Activated CD4-positive, alpha-beta T cell treated with anti-CD3 and anti-CD28 coated beads, Interleukin-10, Interleukin-2, amounts not matched to agents 100 ng/mL and 50 ng/mL, durations not matched to agents 16 hours and 8 hours (primary cell): ENCODE results near the gene CHIC1.
"Not testable (repeated sequence)": the region's sequence is repeated elsewhere in the genome, so short reads cannot be mapped to it uniquely, and the experiment has no call there.

Experiments
- DNase-seq: peaks from one replicate; pipeline ENCODE4 v3.0.0-alpha.2; 2020

CHIC1 gene

DNA sequence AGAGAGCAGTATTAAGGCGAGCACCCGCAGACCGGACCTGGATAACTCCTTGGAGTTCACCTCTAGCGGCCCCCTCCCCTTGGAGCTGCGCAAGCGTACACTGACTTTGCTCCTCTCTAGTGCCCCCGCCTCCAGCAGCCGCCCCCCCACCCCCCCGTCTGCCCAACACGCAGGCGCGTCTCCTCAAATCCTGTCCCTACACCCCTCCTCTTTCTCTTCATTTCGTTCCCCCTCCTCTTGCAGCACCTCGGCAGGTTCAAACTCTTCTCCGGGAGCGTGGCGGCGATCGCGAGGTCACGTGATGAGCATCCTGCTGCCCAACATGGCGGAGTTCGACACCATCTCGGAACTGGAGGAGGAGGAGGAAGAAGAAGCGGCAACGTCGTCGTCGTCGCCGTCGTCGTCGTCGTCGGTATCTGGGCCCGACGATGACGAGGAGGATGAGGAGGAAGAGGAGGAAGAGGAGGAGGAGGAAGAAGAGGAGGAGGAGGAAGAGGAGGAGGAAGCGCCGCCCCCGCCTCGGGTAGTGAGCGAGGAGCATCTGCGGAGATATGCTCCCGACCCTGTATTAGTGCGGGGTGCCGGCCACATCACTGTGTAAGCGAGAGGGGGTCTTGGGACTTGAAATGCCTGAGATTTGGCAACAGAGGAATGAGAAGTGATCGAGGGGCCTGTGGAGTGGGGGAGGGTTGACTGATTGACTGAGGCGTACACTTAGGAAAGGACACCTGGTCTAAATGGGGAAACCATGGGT is at the start of gene CHIC1:
TSS of gene CHIC1 (plus strand) at position 214 of the 754 bp plus-strand sequence. CDS start at position 302, 88 bp downstream.
- DNase-seq, result peak; percentile 80

DNA sequence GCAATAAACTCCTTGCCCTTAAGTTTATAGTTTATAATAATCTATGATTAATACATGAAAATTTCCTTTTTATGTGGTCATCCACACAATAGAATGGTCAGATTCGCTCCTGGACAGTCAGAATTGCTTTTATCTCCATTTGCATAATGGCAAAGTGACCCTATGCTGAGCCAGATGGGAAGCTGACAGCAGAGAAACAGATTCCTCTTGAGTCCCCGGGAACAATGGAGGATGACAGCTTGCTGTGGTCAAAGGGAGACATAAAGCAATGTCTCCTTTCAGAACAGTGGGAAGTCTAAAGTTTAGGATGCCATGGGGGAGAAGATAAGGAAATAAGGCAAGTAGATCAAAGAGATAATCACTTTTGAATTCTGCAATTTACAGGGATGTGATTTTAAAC is 40.2 kb upstream of the CHIC1 start:
- DNase-seq, result not testable (repeated sequence)

DNA sequence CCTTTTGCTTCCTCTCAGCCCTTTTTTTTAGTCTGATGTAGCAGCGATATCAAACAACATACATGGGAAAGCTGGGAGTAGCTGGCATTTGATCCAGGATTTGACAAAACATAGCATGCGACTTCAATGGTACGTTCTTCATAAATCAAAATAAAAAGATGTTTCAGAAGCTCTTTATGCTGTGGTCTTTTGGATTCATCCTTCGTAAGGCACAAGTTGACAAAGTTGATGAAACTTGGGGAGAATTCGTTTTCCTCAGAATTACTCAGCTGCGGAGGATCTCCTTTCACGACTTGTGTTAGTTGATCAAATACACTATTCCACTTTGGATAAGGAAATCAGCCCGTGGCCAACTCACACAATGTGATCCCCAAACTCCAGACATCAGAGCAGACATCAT is 38.1 kb upstream of the CHIC1 start:
- DNase-seq, result no peak

DNA sequence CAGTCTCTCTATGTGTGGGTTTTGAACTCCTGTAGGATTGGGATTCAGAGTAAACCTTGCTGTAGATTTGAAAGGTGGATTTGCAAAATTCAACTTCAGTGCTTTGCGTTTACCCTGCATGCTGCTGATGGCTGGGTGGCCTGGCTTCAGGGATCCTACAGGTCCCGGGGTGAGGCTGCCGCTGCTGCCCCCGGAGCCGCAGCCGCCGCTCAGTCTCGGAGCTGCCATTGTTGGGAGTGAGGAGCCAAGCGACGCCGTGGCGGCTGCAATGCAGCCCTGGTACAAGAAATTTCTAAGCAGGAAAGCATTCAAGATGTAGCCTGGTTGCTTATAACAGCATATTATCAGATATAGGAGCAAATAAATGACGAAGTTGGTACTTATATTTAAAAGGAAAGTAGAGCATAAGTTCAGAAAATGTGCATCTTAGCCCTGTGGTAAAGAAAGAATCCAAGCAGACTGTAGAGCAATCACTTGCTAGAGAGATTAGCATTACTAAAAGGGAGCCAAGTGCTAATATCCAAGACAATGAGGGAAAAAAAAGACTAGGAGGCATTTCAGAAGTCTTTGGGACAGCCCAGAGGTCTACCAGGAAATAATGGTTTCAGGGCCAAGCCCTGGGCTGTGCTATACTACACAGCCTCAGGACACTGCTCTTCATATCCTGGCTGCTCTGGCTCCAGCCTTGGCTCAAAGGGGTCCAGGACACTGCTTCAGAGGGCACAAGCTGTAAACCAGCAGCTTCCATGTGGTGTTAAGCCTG is 36.9 kb upstream of the CHIC1 start:
- DNase-seq, result no peak

DNA sequence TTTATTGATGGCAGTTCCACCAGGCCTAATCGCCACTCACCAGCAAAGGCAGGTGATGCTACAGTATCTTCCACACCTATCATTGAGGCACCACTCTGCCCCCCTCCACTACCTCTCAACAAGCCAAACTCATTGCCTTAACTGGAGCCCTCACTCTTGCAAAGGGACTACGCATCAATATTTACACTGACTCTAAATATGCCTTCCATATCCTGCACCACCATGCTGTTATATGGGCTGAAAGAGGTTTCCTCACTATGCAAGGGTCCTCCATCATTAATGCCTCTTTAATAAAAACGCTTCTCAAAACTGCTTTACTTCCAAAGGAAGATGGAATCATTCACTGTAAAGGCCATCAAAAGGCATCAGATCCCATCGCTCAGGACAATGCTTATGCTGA is 31.3 kb upstream of the CHIC1 start:
- not testable (repeated sequence) for DNase-seq

GRCh38 chrX:73556159-73556558 is 6.8 kb upstream of the CHIC1 start:
- no peak for DNase-seq

GRCh38 chrX:73561801-73562200 is 1.2 kb upstream of the CHIC1 start:
- no peak for DNase-seq

DNA sequence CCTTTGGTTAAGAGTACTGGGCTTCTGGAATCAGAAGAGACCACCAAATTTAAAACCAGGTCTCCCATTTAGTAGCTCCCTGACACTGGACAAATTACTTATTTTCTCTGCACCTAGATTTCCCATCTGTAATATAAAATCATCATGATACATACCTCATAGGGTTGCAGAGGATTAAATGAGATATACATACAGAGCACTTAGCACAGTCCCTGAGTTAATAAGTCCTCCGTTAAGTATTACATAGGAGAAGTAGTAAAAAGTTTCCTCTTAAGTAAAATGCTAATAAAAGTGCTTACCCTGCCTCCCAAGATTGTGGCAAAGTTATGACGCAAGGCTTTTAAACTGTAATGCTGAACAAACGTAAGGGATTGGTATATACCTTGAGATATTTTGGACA is 539 bp upstream of the CHIC1 start:
- DNase-seq, result no peak

- DNase-seq, result peak; percentile 21
These were observed 706 bp downstream of the CHIC1 start for GRCh38 chrX:73563738-73564068.

DNA sequence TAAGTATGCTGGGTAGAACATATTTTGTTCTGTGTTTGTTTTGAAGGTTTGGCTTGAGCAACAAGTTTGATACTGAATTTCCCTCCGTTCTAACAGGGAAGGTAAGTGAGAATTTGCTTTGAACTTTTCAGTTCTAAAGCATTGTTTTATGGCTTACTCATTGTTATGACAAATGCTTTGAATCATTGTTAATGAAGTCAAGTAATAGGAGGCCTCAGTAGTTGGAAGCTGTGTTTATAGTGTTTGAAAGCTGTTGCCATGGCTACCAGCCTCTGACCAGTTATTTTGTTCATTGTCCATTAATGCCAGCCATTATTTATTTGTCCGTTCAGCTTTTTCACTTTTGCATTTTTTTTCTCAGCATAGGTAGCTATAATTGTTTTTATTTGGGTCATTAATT is 14.4 kb downstream of the CHIC1 start:
- no peak for DNase-seq

- peak; percentile 0 for DNase-seq
These were observed 18.1 kb downstream of the CHIC1 start for GRCh38 chrX:73581002-73581628.

GRCh38 chrX:73597758-73598157 is 34.8 kb downstream of the CHIC1 start:
- DNase-seq, result not testable (repeated sequence)

GRCh38 chrX:73615022-73615421 is 52.0 kb downstream of the CHIC1 start:
- DNase-seq, result no peak

DNA sequence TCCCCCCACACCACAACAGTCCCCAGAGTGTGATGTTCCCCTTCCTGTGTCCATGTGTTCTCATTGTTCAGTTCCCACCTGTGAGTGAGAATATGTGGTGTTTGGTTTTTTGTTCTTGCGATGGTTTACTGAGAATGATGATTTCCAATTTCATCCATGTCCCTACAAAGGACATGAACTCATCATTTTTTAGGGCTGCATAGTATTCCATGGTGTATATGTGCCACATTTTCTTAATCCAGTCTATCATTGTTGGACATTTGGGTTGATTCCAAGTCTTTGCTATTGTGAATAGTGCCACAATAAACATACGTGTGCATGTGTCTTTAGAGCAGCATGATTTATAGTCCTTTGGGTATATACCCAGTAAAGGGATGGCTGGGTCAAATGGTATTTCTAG is 78.7 kb downstream of the CHIC1 start:
- not testable (repeated sequence) for DNase-seq

- no peak for DNase-seq
These were observed 84.2 kb downstream of the CHIC1 start for GRCh38 chrX:73647212-73647611.

- DNase-seq, result no peak
These were observed 84.8 kb downstream of the CHIC1 start for GRCh38 chrX:73647632-73648322.

DNA sequence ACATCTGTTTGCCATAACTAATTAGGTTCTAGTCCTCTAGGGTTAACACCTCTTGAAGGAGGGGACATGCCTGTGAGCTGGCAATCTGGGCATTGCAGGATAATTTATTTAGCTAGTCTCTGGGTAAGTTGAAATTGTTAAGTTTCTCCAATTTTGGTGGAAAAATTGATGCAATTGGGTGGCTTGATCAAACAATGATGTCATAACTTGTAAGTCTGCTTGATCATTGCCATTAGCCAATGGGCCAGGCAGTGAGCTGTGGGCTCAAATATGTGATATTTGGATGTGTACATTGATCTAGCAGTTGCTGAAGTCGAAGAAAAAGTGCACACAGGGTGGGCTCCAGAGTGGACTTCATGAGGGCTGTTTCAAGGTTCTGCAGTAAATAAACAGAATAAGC is 98.3 kb downstream of the CHIC1 start:
- DNase-seq, result not testable (repeated sequence)

DNA sequence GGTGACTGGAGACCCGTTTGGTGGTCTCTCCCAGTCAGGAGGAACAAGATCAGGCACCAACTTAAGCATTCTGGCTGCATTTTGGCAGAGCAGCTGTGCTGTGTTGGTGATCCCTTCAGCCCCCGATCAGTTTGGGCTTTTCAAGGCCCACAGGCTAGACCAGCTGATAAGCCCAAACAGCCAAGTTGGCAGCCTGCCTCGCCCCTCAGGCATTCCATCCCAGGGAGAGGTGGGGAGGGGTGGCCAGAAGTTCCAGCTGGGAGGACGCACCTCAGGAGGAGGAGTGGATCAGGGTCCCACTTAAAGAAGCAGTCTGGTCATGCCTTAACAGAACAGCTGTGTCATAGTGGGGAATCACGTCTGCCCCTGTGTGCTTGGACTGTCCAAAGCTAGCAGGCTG is 105.8 kb downstream of the CHIC1 start:
- no peak for DNase-seq

GRCh38 chrX:73681408-73681807 is 118.4 kb downstream of the CHIC1 start:
- DNase-seq, result no peak

DNA sequence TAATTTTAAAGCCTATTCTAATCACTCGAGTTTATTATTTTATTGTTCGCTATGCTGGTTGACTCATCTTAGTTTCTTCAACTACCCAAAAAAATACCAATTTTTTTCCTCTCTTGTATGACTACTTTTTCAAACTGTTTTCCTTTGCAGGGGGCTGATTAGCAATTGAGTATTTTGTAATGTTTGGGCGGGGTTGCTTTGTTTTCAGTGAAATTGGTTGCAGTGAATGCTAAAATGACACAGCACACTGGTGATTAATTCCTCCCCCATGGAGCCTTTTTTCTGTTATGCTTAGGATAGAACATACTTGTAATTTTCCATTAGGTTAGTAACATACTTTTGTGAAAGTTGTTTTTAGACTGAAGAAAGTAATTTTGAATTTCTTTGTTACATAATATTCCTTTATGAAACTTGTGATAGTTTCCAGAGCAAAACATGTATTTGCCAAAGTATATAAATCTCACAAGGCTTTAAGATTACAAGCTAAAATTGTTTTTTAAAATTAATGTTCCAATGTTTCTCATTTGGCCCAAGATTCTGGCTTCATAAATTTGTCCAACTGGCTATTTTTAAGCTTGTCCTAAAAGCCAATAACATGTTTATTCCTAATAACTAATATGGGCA is 120.4 kb downstream of the CHIC1 start:
- no peak for DNase-seq

DNA sequence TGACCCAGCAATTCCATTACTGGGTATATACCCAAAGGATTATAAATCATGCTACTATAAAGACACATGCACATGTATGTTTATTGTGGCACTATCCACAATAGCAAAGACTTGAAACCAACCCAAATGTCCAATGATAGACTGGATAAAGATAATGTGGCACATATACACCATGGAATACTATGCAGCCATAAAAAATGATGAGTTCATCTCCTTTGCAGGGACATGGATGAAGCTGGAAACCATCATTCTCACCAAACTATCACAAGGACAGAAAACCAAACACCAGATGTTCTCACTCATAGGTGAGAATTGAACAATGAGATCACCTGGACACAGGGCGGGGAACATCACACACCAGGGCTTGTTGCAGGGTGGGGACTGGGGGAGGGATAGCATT is 144.0 kb downstream of the CHIC1 start:
- DNase-seq, result not testable (repeated sequence)

DNA sequence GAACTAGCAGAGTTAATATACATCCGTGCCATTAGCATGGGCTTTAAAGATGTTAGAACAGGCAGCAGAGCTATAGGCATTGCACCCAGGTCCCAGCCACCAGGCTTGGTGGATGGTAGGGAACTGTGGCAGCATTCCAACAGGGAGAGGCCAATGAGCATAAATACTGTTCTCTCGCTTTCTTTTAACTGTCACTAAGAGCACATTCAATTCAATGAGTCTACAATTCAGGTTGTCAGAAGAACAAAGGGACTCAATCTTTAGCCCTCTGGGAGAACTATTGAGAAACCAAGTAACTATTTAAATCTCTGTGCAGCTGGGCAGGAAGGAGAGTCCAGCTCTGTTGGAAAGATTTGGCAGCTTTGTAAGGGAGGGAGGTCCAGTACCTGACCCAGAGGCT is 165.6 kb downstream of the CHIC1 start:
- DNase-seq, result no peak
